ENCODE data around the gene DIPK1B. TPM values are rescaled to one million over a fixed set of nuclear protein-coding genes. Genes with fewer than 3 reads are reported as not detected.

Gene DIPK1B
- total RNA-seq, 1 experiment from 2014 or later, result 26.3 TPM

DNA sequence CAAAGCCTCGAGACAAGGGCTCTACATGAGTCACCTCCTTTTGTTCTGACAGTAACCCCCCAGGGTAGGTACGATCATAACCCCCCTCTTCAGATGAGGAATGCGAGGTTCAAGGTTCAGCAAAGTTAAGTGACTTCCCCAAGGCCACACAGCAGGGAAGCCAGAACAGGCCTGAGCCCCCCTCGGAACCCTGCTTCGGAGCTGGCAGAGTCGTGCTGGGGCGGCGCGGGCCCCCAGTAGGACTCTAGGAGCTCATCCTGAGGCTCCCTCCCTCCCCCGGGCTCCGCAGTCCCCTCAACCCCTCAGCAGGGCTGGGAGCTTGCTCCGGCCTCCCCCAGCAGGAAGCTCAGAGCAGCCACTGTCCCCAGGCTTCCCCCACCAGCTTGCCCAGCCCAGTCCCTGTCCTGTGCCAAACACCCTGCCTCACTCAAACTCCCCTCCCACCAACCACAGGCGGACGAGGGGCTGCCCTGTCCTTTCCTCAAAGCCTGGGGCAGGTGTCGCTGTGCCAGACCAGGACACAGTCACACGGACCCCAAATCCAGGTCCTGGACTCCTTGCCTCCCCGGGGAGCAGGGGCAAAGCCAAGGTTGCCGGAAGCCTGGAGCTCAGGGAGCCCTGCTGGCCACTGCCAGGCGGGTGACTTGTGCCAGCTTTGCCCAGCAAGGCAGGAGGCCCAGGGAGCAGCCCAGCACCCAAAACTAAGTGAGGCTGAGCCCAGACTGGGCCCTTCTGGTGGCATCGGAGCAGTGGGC is 30.2 kb upstream of the DIPK1B start:
- no peak overlapping the region for H3K27ac ChIP-seq (ENCODE audit: low read length)
- H3F3A ChIP-seq (ENCODE audit: low read length, unreplicated experiment), result no peaks in the 10 kb centered on the region
- BruUV-seq (replicated peaks), result no TSS peak
- H3K4me2 ChIP-seq (ENCODE audit: low read length), result no peak overlapping the region
- no peak overlapping the region for H3K4me3 ChIP-seq (ENCODE audit: low read length)
- peaks cover 39% of the 10 kb centered on the region for H3K79me2 ChIP-seq (ENCODE audit: low read length)
- peaks cover 10% of the 10 kb centered on the region for H3K4me1 ChIP-seq (ENCODE audit: insufficient read depth, low read length)
- ATAC-seq (no peak), DNase-seq (no peak)
- H3K9ac ChIP-seq (ENCODE audit: low read length), result no peak overlapping the region
- no peak overlapping the region for H2AFZ ChIP-seq (ENCODE audit: low read length)
- no peaks in the 10 kb centered on the region for H3K9me3 ChIP-seq (ENCODE audit: low read length)
- 0 out of 2 replicates have a peak, but pooled peaks cover 5% of the 10 kb centered on the region for H4K20me1 ChIP-seq (ENCODE audit: low read length)
- H3K27me3 ChIP-seq (ENCODE audit: low read length), result no peaks in the 10 kb centered on the region
- intact Hi-C loops (cut with micrococcal nuclease), result no loop called here
- CTCF ChIA-PET, result no interaction called here
- no peaks in the 10 kb centered on the region for H3K9me2 ChIP-seq (replicated peaks; ENCODE audit: low read length)
- POLR2A ChIA-PET (ENCODE audit: unreplicated experiment), result no interaction called here
- TF ChIP-seq EZH2 (IDR thresholded peaks at IDR 0.05; ENCODE audit: low read length, unreplicated experiment) (no peak), EZH2phosphoT487 (IDR thresholded peaks at IDR 0.05; ENCODE audit: borderline replicate concordance, low read length) (no peak)
- TF ChIP-seq, protein P1, sequence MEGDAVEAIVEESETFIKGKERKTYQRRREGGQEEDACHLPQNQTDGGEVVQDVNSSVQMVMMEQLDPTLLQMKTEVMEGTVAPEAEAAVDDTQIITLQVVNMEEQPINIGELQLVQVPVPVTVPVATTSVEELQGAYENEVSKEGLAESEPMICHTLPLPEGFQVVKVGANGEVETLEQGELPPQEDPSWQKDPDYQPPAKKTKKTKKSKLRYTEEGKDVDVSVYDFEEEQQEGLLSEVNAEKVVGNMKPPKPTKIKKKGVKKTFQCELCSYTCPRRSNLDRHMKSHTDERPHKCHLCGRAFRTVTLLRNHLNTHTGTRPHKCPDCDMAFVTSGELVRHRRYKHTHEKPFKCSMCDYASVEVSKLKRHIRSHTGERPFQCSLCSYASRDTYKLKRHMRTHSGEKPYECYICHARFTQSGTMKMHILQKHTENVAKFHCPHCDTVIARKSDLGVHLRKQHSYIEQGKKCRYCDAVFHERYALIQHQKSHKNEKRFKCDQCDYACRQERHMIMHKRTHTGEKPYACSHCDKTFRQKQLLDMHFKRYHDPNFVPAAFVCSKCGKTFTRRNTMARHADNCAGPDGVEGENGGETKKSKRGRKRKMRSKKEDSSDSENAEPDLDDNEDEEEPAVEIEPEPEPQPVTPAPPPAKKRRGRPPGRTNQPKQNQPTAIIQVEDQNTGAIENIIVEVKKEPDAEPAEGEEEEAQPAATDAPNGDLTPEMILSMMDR (conservative IDR thresholded peaks at IDR 0.05; ENCODE audit: low read depth, low read length), result no peak
- no peaks in the 10 kb centered on the region for H3K36me3 ChIP-seq (ENCODE audit: low read depth, low read length)

DNA sequence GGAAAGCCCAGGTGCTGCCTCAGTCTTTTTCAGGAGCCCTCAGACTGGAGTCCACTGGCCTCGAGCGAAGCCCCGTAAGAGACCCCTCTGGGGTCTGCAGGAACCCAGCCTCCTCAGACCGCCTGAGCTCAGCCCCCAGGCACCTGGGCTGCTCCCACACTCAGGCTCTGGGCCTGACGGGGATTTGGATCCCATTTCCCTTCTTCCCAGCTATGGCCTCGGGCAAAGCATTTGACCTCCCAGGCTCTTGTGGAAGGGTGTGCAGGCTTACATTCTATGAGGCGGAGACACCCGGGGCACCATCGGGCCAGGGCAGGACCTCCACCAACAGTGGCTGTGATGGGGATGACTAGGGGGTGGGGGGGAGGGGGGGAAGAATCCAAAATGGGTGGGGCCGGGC is 29.7 kb upstream of the DIPK1B start:
- Histone ChIP-seq H3K4me1 (ENCODE audit: insufficient read depth, low read length) (peaks cover 12% of the 10 kb centered on the region), H3K9me3 (ENCODE audit: low read length) (no peaks in the 10 kb centered on the region), H3K4me2 (ENCODE audit: low read length) (no peak overlapping the region), H3K79me2 (ENCODE audit: low read length) (peaks cover 39% of the 10 kb centered on the region), H3F3A (ENCODE audit: low read length, unreplicated experiment) (no peaks in the 10 kb centered on the region), H3K4me3 (ENCODE audit: low read length) (no peak overlapping the region), H3K36me3 (ENCODE audit: low read depth, low read length) (no peaks in the 10 kb centered on the region), H2AFZ (ENCODE audit: low read length) (no peak overlapping the region), H3K9me2 (replicated peaks; ENCODE audit: low read length) (no peaks in the 10 kb centered on the region), H3K27ac (ENCODE audit: low read length) (no peak overlapping the region), H3K27me3 (ENCODE audit: low read length) (no peaks in the 10 kb centered on the region), H4K20me1 (ENCODE audit: low read length) (0 out of 2 replicates have a peak, but pooled peaks cover 5% of the 10 kb centered on the region), H3K9ac (ENCODE audit: low read length) (no peak overlapping the region)
- CTCF ChIA-PET, result no interaction called here
- no peak for DNase-seq
- POLR2A ChIA-PET (ENCODE audit: unreplicated experiment), result no interaction called here
- no peak for TF ChIP-seq EZH2phosphoT487 (IDR thresholded peaks at IDR 0.05; ENCODE audit: borderline replicate concordance, low read length)
- TF ChIP-seq, protein P1 (conservative IDR thresholded peaks at IDR 0.05; ENCODE audit: low read depth, low read length), result no peak
- TF ChIP-seq EZH2 (IDR thresholded peaks at IDR 0.05; ENCODE audit: low read length, unreplicated experiment), result no peak
- intact Hi-C loops (cut with micrococcal nuclease), result no loop called here
- no peak for ATAC-seq
- no TSS peak for BruUV-seq (replicated peaks)

DNA sequence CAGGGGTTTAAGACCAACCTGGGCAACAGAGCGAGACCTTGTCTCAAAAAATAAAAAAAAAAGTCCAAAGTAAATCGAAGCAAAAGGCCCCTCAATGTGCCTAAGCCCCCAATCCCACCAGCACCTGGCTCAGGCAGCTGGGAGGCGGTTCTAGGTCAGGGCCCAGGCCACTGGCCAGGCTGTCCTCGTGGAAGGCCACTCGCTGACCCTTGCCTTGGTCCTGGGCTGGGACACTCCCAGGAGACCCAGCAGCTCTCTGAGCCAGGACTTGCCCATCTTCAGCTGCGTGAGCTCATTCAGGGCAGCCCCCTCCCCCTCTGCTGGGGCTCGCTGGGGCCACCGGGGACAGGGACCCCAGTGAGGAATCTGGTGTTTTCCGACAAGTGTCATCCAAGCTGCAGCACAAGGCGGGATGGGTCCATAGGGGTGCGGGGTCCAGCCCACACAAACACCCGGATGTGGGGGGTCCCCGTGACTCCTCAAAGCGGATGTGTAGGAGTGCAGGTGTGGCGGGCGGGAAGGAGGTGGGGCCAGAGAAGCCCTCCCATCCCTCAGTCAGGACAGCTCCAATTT is 29.1 kb upstream of the DIPK1B start:
- Histone ChIP-seq H3K9ac (ENCODE audit: low read length) (no peak overlapping the region), H3K9me2 (replicated peaks; ENCODE audit: low read length) (no peaks in the 10 kb centered on the region), H2AFZ (ENCODE audit: low read length) (no peak overlapping the region), H3K4me3 (ENCODE audit: low read length) (no peak overlapping the region), H3K27ac (ENCODE audit: low read length) (no peak overlapping the region), H3K79me2 (ENCODE audit: low read length) (peaks cover 39% of the 10 kb centered on the region), H3K27me3 (ENCODE audit: low read length) (no peaks in the 10 kb centered on the region), H3K9me3 (ENCODE audit: low read length) (no peaks in the 10 kb centered on the region), H3K36me3 (ENCODE audit: low read depth, low read length) (no peaks in the 10 kb centered on the region), H3K4me1 (ENCODE audit: insufficient read depth, low read length) (peaks cover 17% of the 10 kb centered on the region), H4K20me1 (ENCODE audit: low read length) (0 out of 2 replicates have a peak, but pooled peaks cover 5% of the 10 kb centered on the region), H3K4me2 (ENCODE audit: low read length) (no peak overlapping the region), H3F3A (ENCODE audit: low read length, unreplicated experiment) (no peaks in the 10 kb centered on the region)
- DNase-seq (no peak), ATAC-seq (no peak)
- intact Hi-C loops (cut with micrococcal nuclease), result no loop called here
- ChIA-PET CTCF (no interaction called here), POLR2A (ENCODE audit: unreplicated experiment) (no interaction called here)
- TF ChIP-seq, protein P1 (conservative IDR thresholded peaks at IDR 0.05; ENCODE audit: low read depth, low read length), result no peak
- no peak for TF ChIP-seq EZH2phosphoT487 (IDR thresholded peaks at IDR 0.05; ENCODE audit: borderline replicate concordance, low read length)
- no peak for TF ChIP-seq EZH2 (IDR thresholded peaks at IDR 0.05; ENCODE audit: low read length, unreplicated experiment)
- BruUV-seq (replicated peaks), result no TSS peak
